ENCODE data around the gene CAMK1D.

GRCh38 chr10:12875100-12875499 lies 525.8 kb downstream of the CAMK1D start:
- TF ChIP-seq MAX (IDR thresholded peaks at IDR 0.05; ENCODE audit: low read depth, low read length): no peak
- TF ChIP-seq MYC (IDR thresholded peaks at IDR 0.05; ENCODE audit: low read depth, low read length): no peak
- no peak for TF ChIP-seq CTCF (IDR thresholded peaks at IDR 0.05; ENCODE audit: low read depth, low read length)

All from NB4 (cell line).